B cell (primary cell): ENCODE measurements around the gene IER3. TPM values are rescaled to one million over a fixed set of nuclear protein-coding genes. Genes with fewer than 3 reads are reported as not detected.

ENCODE experiments used
- ATAC-seq: fragments of 200-7000 bp; cut with Tn5 transposase; one replicate; pipeline ENCODE4 v1.10.0; 2021; ENCODE audit warnings: low read depth, mild to moderate bottlenecking, moderate number of reproducible peaks, moderate library complexity
- CTCF ChIA-PET: fragments of 350-600 bp; sonication (Branson Sonifier 250); formaldehyde crosslinking; loops from one replicate; lab custom pipeline; 2021; ENCODE audit warnings: antibody characterized with exemption, inconsistent platforms; lab: Charles Lee
- POLR2A ChIA-PET: fragments of 350-600 bp; sonication (Branson Sonifier 250); formaldehyde crosslinking; loops from one replicate; lab custom pipeline; 2021; ENCODE audit warnings: antibody characterized with exemption; lab: Charles Lee
- DNase-seq: peaks from one replicate; pipeline ENCODE4 v3.0.0; 2013
- H2AFZ ChIP-seq: 2 replicates; pipeline ENCODE4 v1.6.1; 2012; ENCODE audit warnings: mild to moderate bottlenecking, low read depth, low read length; ENCODE audit not compliant: insufficient read depth, poor library complexity, severe bottlenecking
- H3K27ac ChIP-seq, 2 donors: 1 replicate in 1 of 2; 2 replicates in 1 of 2; pipeline ENCODE4 v1.5.1; 2012 to 2013; ENCODE audit warnings: low read length in 2 of 2, mild to moderate bottlenecking in 2 of 2, moderate library complexity in 1 of 2
- H3K27me3 ChIP-seq, 4 experiments: fragments of 200-600 bp in 1 of 4; sonication (generic) in 1 of 4; replicated peaks in 1 of 4; 1 replicate in 2 of 4; 2 replicates in 2 of 4; pipeline versions ENCODE4 v1.6.1 to v1.7.0; 2013 to 2016; ENCODE audit warnings: low read length in 3 of 4, mild to moderate bottlenecking in 2 of 4, mixed read lengths in 1 of 4, moderate library complexity in 1 of 4; ENCODE audit not compliant: insufficient read depth in 4 of 4, control insufficient read depth in 3 of 4; ENCODE audit errors: control extremely low read depth in 1 of 4
- H3K36me3 ChIP-seq, 2 experiments: replicated peaks in 1 of 2; 1 replicate in 1 of 2; 2 replicates in 1 of 2; pipeline versions ENCODE4 v1.6.1 to v1.7.1; 2013; ENCODE audit warnings: low read length in 1 of 2; ENCODE audit not compliant: insufficient read depth in 2 of 2, control insufficient read depth in 1 of 2; ENCODE audit errors: control extremely low read depth in 1 of 2, extremely low read depth in 1 of 2
- H3K4me1 ChIP-seq, 2 donors: fragments of 200-600 bp in 1 of 2; sonication (generic) in 1 of 2; 1 replicate in 1 of 2; 2 replicates in 1 of 2; pipeline versions ENCODE4 v1.5.1 to v1.6.1; 2013 to 2017; ENCODE audit warnings: low read length in 2 of 2; ENCODE audit not compliant: control insufficient read depth in 2 of 2, insufficient read depth in 2 of 2
- H3K4me2 ChIP-seq: replicated peaks from 2 replicates; pipeline ENCODE3; 2012; ENCODE audit warnings: mild to moderate bottlenecking, low read depth, low read length; ENCODE audit not compliant: poor library complexity, severe bottlenecking
- H3K4me3 ChIP-seq, 5 experiments: fragments of 200-600 bp in 1 of 5; sonication (generic) in 1 of 5; 1 replicate in 3 of 5; 2 replicates in 2 of 5; pipeline versions ENCODE4 v1.5.1 to v1.7.0; 2011 to 2016; ENCODE audit warnings: low read length in 4 of 5, mild to moderate bottlenecking in 4 of 5, low read depth in 2 of 5, control low read depth in 1 of 5, moderate library complexity in 1 of 5; ENCODE audit not compliant: insufficient read depth in 1 of 5; ENCODE audit errors: control extremely low read depth in 1 of 5, extremely low read depth in 1 of 5
- H3K79me2 ChIP-seq: fragments of 200-600 bp; sonication (generic); one replicate; pipeline ENCODE4 v1.6.0; 2016; ENCODE audit warnings: low read length; ENCODE audit not compliant: control insufficient read depth, insufficient read depth
- H3K9ac ChIP-seq: fragments of 200-600 bp; sonication (generic); 2 replicates; pipeline ENCODE4 v1.6.1; 2017; ENCODE audit warnings: mild to moderate bottlenecking, low read length, moderate library complexity
- H3K9me3 ChIP-seq, 3 donors: one replicate each; pipeline versions ENCODE4 v1.6.1 to v1.7.1; 2013; ENCODE audit warnings: low read length in 2 of 3; ENCODE audit not compliant: control insufficient read depth in 2 of 3, insufficient read depth in 1 of 3; ENCODE audit errors: control extremely low read depth in 1 of 3
- H4K20me1 ChIP-seq: 2 replicates; pipeline ENCODE4 v1.6.0; 2012; ENCODE audit warnings: mild to moderate bottlenecking, low read length; ENCODE audit not compliant: insufficient read depth, control insufficient read depth, poor library complexity, severe bottlenecking
- H3K27ac Mint-ChIP-seq: one replicate; pipeline ENCODE4 v1.8.0; 2021; ENCODE audit warnings: mixed read lengths
- H3K27me3 Mint-ChIP-seq: one replicate; pipeline ENCODE4 v1.8.0; 2021; ENCODE audit warnings: mixed read lengths
- H3K4me1 Mint-ChIP-seq: one replicate; pipeline ENCODE4 v1.8.0; 2021; ENCODE audit warnings: mixed read lengths
- H3K4me3 Mint-ChIP-seq: one replicate; pipeline ENCODE4 v1.8.0; 2021; ENCODE audit warnings: mixed read lengths
- H3K9me3 Mint-ChIP-seq: one replicate; pipeline ENCODE4 v1.8.0; 2022; ENCODE audit warnings: mixed read lengths; ENCODE audit not compliant: insufficient read depth
- CTCF ChIP-seq: fragments of 200-600 bp; IDR thresholded peaks from one replicate; pipeline ENCODE4 v1.8.0; 2022; ENCODE audit warnings: antibody characterized with exemption, mild to moderate bottlenecking
- EZH2 ChIP-seq: IDR thresholded peaks from 2 replicates; pipeline ENCODE4 v1.6.1; 2012; ENCODE audit warnings: borderline replicate concordance, low read depth, mild to moderate bottlenecking, moderate library complexity, low read length; ENCODE audit not compliant: insufficient read depth, poor library complexity, severe bottlenecking
- WGBS: methylation state at CpG from one replicate; pipeline ENCODE4 v1.1.5; 2013; ENCODE audit warnings: missing lambda C conversion rate; ENCODE audit not compliant: insufficient coverage; 5-methylcytosine and 5-hydroxymethylcytosine counted together
- intact Hi-C: fragments of 100-400 bp; cut with micrococcal nuclease; formaldehyde crosslinking; loops from one replicate; pipeline ENCODE4 v1.10.0; 2022
- polyA plus RNA-seq: library from polyadenylated mRNA; depleted of rRNA; stranded (reverse); fragments of >200 nt; gene quantifications from 2 replicates; pipeline ENCODE4 v1.2.3, GENCODE V29; 2012
- total RNA-seq, 2 donors: library from RNA; stranded (reverse); fragments of 120-200 nt in 1 of 2; gene quantifications; 1 replicate in 1 of 2; 2 replicates in 1 of 2; pipeline versions ENCODE4 v1.2.3 to v1.2.4, GENCODE V29; 2013 to 2022

IER3 gene
- total and polyA plus RNA-seq, 2 donors (not counting 1 experiment from before 2014, with no cell fraction given) = 3.7 to 4.2 TPM

- H3K4me3 Mint-ChIP-seq = peak overlapping the region; percentile 81
- ATAC-seq (peak; percentile 75), DNase-seq (peak; percentile 54)
- Histone ChIP-seq H3K9me3 (no peaks in the 10 kb centered on the region), H3K27me3 (peaks cover 0 to 8% (median 3%) of the 10 kb centered on the region in 4 experiments), H3K79me2 (no peaks in the 10 kb centered on the region), H4K20me1 (no peaks in the 10 kb centered on the region), H3K36me3 (no peaks in the 10 kb centered on the region), H3K9ac (peak overlapping the region; percentile 15), H3K4me3 (peak overlapping the region in 2 of 5 experiments; percentile 8 to 35), H3K4me2 (peak overlapping the region; percentile 69), H2AFZ (peak overlapping the region; percentile 81), H3K27ac (peak overlapping the region; percentile 77 to 88), H3K4me1 (peaks cover 15 to 17% of the 10 kb centered on the region in 2 donors)
- intact Hi-C loops = loop anchor here (10.0 kb wide), 1 partner anchor 49 kb away; the partner anchor contains the start of genes FLOT1 and IER3
- H3K9me3 Mint-ChIP-seq = no peaks in the 10 kb centered on the region
- ChIA-PET CTCF (interaction anchor here (0.6 to 1.5 kb wide), 6 partner anchors 27 to 1140 kb away, joined by 3 to 6 read pairs (median 3); partner anchors contain the start of gene DHX16), POLR2A (interaction anchor here (0.8 kb wide), 1 partner anchor 18 kb away, joined by 4 read pairs; no protein-coding TSS in a partner anchor)
- peaks cover 16% of the 10 kb centered on the region for H3K4me1 Mint-ChIP-seq
- no CpG with 5 or more reads among the region's 6 CpGs for WGBS
- H3K27me3 Mint-ChIP-seq = peaks cover 21% of the 10 kb centered on the region
- TF ChIP-seq EZH2 (no peak), CTCF (no peak)
- H3K27ac Mint-ChIP-seq = peak overlapping the region; percentile 91
Measured at GRCh38 chr6:30793521-30794194, 49.3 kb upstream of the IER3 start.

- Histone ChIP-seq H3K27me3 (peaks cover 0 to 12% (median 3%) of the 10 kb centered on the region in 4 experiments), H3K9me3 (no peaks in the 10 kb centered on the region), H2AFZ (no peak overlapping the region), H3K4me2 (no peak overlapping the region), H3K27ac (no peak overlapping the region), H3K4me3 (no peak overlapping the region), H3K36me3 (no peaks in the 10 kb centered on the region), H4K20me1 (no peaks in the 10 kb centered on the region), H3K79me2 (no peaks in the 10 kb centered on the region), H3K4me1 (peaks cover 15 to 17% of the 10 kb centered on the region in 2 donors), H3K9ac (no peak overlapping the region)
- WGBS = no CpG with 5 or more reads among the region's 2 CpGs
- no peak for TF ChIP-seq CTCF
- TF ChIP-seq EZH2 = no peak
- Mint-ChIP-seq H3K4me3 (no peak overlapping the region), H3K27ac (peak overlapping the region; percentile 67), H3K9me3 (no peaks in the 10 kb centered on the region), H3K4me1 (peaks cover 20% of the 10 kb centered on the region), H3K27me3 (peaks cover 18% of the 10 kb centered on the region)
- ATAC-seq (no peak), DNase-seq (no peak)
- intact Hi-C loops = loop anchor here (10.0 kb wide), 1 partner anchor 48 kb away; the partner anchor contains the start of genes FLOT1 and IER3
- ChIA-PET POLR2A (no interaction called here), CTCF (interaction anchor here (0.6 kb wide), 1 partner anchor 28 kb away, joined by 3 read pairs; no protein-coding TSS in a partner anchor)
Measured at GRCh38 chr6:30792786-30793185, 48.4 kb upstream of the IER3 start.
